ENCODE results near the gene ACSS2. TPM values are rescaled to one million over a fixed set of nuclear protein-coding genes. Genes with fewer than 3 reads are reported as not detected.

Gene ACSS2
- total and polyA plus RNA-seq, 2 donors (not counting 1 experiment from before 2014, with no cell fraction given) = 10.5 to 22.1 TPM

- Mint-ChIP-seq H3K27ac (peak overlapping the region; percentile 80), H3K4me3 (peak overlapping the region; percentile 92), H3K27me3 (no peaks in the 10 kb centered on the region), H3K9me3 (ENCODE audit: insufficient read depth) (no peaks in the 10 kb centered on the region), H3K4me1 (peaks cover 55% of the 10 kb centered on the region)
- Histone ChIP-seq H2AFZ (ENCODE audit: insufficient read depth, low read depth, low read length, poor library complexity, severe bottlenecking) (peak overlapping the region; percentile 96), H3K4me1 (ENCODE audit: control insufficient read depth in 2 of 2, insufficient read depth in 2 of 2, low read length in 2 of 2) (peaks cover 33 to 39% of the 10 kb centered on the region in 2 donors), H3K9ac (ENCODE audit: low read length) (peak overlapping the region; percentile 71), H3K27ac (ENCODE audit: low read length in 2 of 2) (peak overlapping the region in 1 of 2 donors; percentile 34), H3K4me2 (replicated peaks; ENCODE audit: low read depth, low read length, poor library complexity, severe bottlenecking) (peak overlapping the region; percentile 95), H3K27me3 (replicated peaks in 1 of 4; ENCODE audit: control extremely low read depth in 1 of 4, control insufficient read depth in 3 of 4, insufficient read depth in 4 of 4, low read length in 3 of 4) (no peaks in the 10 kb centered on the region), H3K4me3 (ENCODE audit: control extremely low read depth in 1 of 5, extremely low read depth in 1 of 5, insufficient read depth in 1 of 5, low read depth in 2 of 5, low read length in 4 of 5) (peak overlapping the region in 4 of 5 experiments; percentile 56 to 82 (median 60)), H4K20me1 (ENCODE audit: control insufficient read depth, insufficient read depth, low read length, poor library complexity, severe bottlenecking) (no peaks in the 10 kb centered on the region), H3K9me3 (ENCODE audit: control extremely low read depth in 1 of 3, control insufficient read depth in 2 of 3, insufficient read depth in 1 of 3, low read length in 2 of 3) (no peaks in the 10 kb centered on the region), H3K36me3 (replicated peaks in 1 of 2; ENCODE audit: control extremely low read depth in 1 of 2, control insufficient read depth in 1 of 2, extremely low read depth in 1 of 2, insufficient read depth in 2 of 2, low read length in 1 of 2) (no peaks in the 10 kb centered on the region), H3K79me2 (ENCODE audit: control insufficient read depth, insufficient read depth, low read length) (peaks cover 12% of the 10 kb centered on the region)
- no peak for TF ChIP-seq EZH2 (IDR thresholded peaks at IDR 0.05; ENCODE audit: borderline replicate concordance, insufficient read depth, low read depth, low read length, poor library complexity, severe bottlenecking)
- no peak for TF ChIP-seq CTCF (IDR thresholded peaks at IDR 0.05)
- intact Hi-C loops (cut with micrococcal nuclease) = loop anchor here (1.0 to 2.0 kb wide), 4 partner anchors 47 to 313 kb away; partner anchors contain the start of genes GSS, MAP1LC3A, MYH7B and NCOA6
- POLR2A ChIA-PET = no interaction called here
- CTCF ChIA-PET = interaction anchor here (0.6 to 1.9 kb wide), 7 partner anchors 23 to 528 kb away, joined by 3 to 5 read pairs (median 3); partner anchors contain the start of genes GSS, MYH7B and TRPC4AP
- ATAC-seq (ENCODE audit: low read depth) (no peak), DNase-seq (peak; percentile 13)
- 78% methylated on average over 6 of the region's 10 CpGs for WGBS (ENCODE audit: insufficient coverage)
Observed at GRCh38 chr20:34871966-34872621, 4.3 kb upstream of the ACSS2 start.

All from B cell (primary cell).